ENCODE data around the gene UBE3D.

GRCh38 chr6:83055366-83055964 is 10.2 kb downstream of the UBE3D start:
- no peak for TF ChIP-seq USF2 (IDR thresholded peaks at IDR 0.05)
- peak; percentile 81 for TF ChIP-seq CTCF (IDR thresholded peaks at IDR 0.05)
- TF ChIP-seq ZFP36 (IDR thresholded peaks at IDR 0.05; ENCODE audit: borderline replicate concordance, partially characterized antibody) = no peak
- no peak for TF ChIP-seq HOXB13 (CRISPR knock-in tag; IDR thresholded peaks at IDR 0.05; ENCODE audit: low read depth)
- TF ChIP-seq REST (IDR thresholded peaks at IDR 0.05) = no peak
- no peak for TF ChIP-seq MAZ (IDR thresholded peaks at IDR 0.05; ENCODE audit: borderline replicate concordance, low read depth, low read length)
- no peak for TF ChIP-seq CHD2 (IDR thresholded peaks at IDR 0.05; ENCODE audit: low read length, partially characterized antibody)
- no peak for TF ChIP-seq TP53 (CRISPR knock-in tag; IDR thresholded peaks at IDR 0.05)
- no peak for TF ChIP-seq JUNB (IDR thresholded peaks at IDR 0.05)

Measured in A549 (cell line).